Measurements from ENCODE around the gene LENG8.

DNA sequence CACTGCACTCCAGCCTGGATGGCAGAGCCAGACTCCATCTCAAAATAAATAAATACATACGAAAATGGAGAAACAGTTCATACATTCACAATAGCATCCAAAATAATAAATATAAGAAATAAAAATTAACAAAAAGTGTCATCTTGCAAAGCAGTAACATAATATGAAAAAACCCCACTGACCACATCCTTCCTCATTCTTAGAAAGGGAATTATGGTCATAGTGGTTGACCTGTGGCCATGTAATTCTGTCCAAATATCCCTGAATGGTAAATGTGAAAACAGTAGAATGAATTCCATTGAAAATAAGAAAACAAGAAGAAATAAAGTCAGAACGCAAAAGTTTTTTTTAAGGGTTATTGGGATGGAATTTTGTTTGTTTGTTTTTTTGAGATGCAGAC is 31.1 kb downstream of the LENG8 start:
- TF ChIP-seq, protein P1, sequence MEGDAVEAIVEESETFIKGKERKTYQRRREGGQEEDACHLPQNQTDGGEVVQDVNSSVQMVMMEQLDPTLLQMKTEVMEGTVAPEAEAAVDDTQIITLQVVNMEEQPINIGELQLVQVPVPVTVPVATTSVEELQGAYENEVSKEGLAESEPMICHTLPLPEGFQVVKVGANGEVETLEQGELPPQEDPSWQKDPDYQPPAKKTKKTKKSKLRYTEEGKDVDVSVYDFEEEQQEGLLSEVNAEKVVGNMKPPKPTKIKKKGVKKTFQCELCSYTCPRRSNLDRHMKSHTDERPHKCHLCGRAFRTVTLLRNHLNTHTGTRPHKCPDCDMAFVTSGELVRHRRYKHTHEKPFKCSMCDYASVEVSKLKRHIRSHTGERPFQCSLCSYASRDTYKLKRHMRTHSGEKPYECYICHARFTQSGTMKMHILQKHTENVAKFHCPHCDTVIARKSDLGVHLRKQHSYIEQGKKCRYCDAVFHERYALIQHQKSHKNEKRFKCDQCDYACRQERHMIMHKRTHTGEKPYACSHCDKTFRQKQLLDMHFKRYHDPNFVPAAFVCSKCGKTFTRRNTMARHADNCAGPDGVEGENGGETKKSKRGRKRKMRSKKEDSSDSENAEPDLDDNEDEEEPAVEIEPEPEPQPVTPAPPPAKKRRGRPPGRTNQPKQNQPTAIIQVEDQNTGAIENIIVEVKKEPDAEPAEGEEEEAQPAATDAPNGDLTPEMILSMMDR (IDR thresholded peaks at IDR 0.05), result no peak
- TF ChIP-seq POLR2A (IDR thresholded peaks at IDR 0.05), result no peak

Measured in lower leg skin (tissue), 3 donors.